IMR-90 (cell line): ENCODE results near the gene ZNF654. TPM values are rescaled to one million over a fixed set of nuclear protein-coding genes. Genes with fewer than 3 reads are reported as not detected.
A peak's percentile ranks its signal among the peaks of the same experiment; 100 is the strongest.

ENCODE experiments used
- ATAC-seq: fragments of 200-7000 bp; cut with Tn5 transposase; 2 replicates; pipeline ENCODE4 v1.9.1; 2020; ENCODE audit warnings: low read depth, mild to moderate bottlenecking, moderate library complexity
- BruUV-seq: library from RNA; stranded (reverse); fragments of 400-500 nt; replicated peaks from 2 replicates; lab custom pipeline; 2021; lab: Mats Ljungman, UMichigan
- CTCF ChIA-PET: fragments of 300-600 bp; formaldehyde crosslinking; extraction: SDS; loops from one replicate; lab custom pipeline; 2021; ENCODE audit warnings: antibody characterized with exemption; lab: Yijun Ruan, JAX
- POLR2A ChIA-PET: fragments of 300-600 bp; sonication (Branson Sonifier 250); formaldehyde crosslinking; loops from one replicate; lab custom pipeline; 2022; ENCODE audit warnings: antibody characterized with exemption; ENCODE audit not compliant: unreplicated experiment; lab: Charles Lee
- DNase-seq: peaks from one replicate; pipeline ENCODE4 v3.0.0; 2013
- H2AFZ ChIP-seq: replicated peaks from 2 replicates; pipeline ENCODE3; 2013; ENCODE audit warnings: low read length, mild to moderate bottlenecking; ENCODE audit not compliant: poor library complexity
- H2AK5ac ChIP-seq: 2 replicates; pipeline ENCODE4 v1.6.1; 2013; ENCODE audit warnings: low read depth, low read length, inconsistent platforms
- H2AK9ac ChIP-seq: replicated peaks from 2 replicates; pipeline ENCODE3; 2013; ENCODE audit warnings: mild to moderate bottlenecking, low read depth, low read length, moderate library complexity; ENCODE audit not compliant: poor library complexity
- H2BK120ac ChIP-seq: 2 replicates; pipeline ENCODE4 v1.6.1; 2013; ENCODE audit warnings: low read depth, low read length, inconsistent platforms
- H2BK15ac ChIP-seq: 3 replicates; pipeline ENCODE4 v1.6.1; 2013; ENCODE audit warnings: low read depth, low read length, inconsistent platforms
- H2BK20ac ChIP-seq: 2 replicates; pipeline ENCODE4 v1.6.1; 2013; ENCODE audit warnings: low read depth, mild to moderate bottlenecking, inconsistent platforms, low read length, moderate library complexity
- H2BK5ac ChIP-seq: 2 replicates; pipeline ENCODE4 v1.6.1; 2013; ENCODE audit warnings: mild to moderate bottlenecking, low read depth, low read length, inconsistent platforms; ENCODE audit not compliant: poor library complexity, severe bottlenecking
- H3K14ac ChIP-seq: replicated peaks from 2 replicates; pipeline ENCODE4 v1.6.1; 2013; ENCODE audit warnings: low read depth, low read length, inconsistent platforms
- H3K18ac ChIP-seq: 2 replicates; pipeline ENCODE4 v1.6.1; 2013; ENCODE audit warnings: low read depth, low read length, control low read depth
- H3K23ac ChIP-seq: 2 replicates; pipeline ENCODE4 v1.6.1; 2013; ENCODE audit warnings: low read depth, low read length, inconsistent platforms
- H3K27ac ChIP-seq: 2 replicates; pipeline ENCODE4 v1.5.1; 2013; ENCODE audit warnings: mild to moderate bottlenecking, control low read depth, low read length; ENCODE audit not compliant: insufficient read depth
- H3K27me3 ChIP-seq: 2 replicates; pipeline ENCODE4 v1.6.1; 2013; ENCODE audit warnings: low read length; ENCODE audit not compliant: control insufficient read depth, insufficient read depth
- H3K36me3 ChIP-seq: 2 replicates; pipeline ENCODE4 v1.6.1; 2013; ENCODE audit warnings: low read length, mixed read lengths; ENCODE audit not compliant: control insufficient read depth, insufficient read depth
- H3K4ac ChIP-seq: 2 replicates; pipeline ENCODE4 v1.6.1; 2013; ENCODE audit warnings: low read depth, low read length, inconsistent platforms
- H3K4me1 ChIP-seq: 2 replicates; pipeline ENCODE4 v1.6.1; 2013; ENCODE audit warnings: low read length, mixed read lengths; ENCODE audit not compliant: control insufficient read depth, insufficient read depth
- H3K4me2 ChIP-seq: 2 replicates; pipeline ENCODE4 v1.6.1; 2013; ENCODE audit warnings: low read depth, mild to moderate bottlenecking, control low read depth, low read length, moderate library complexity
- H3K4me3 ChIP-seq: 2 replicates; pipeline ENCODE4 v1.5.1; 2013; ENCODE audit warnings: low read depth, mild to moderate bottlenecking, control low read depth, low read length, moderate library complexity; ENCODE audit not compliant: insufficient read depth
- H3K56ac ChIP-seq: 2 replicates; pipeline ENCODE4 v1.6.1; 2013; ENCODE audit warnings: low read length, inconsistent platforms; ENCODE audit not compliant: insufficient read depth; ENCODE audit errors: extremely low read depth
- H3K79me1 ChIP-seq, 2 experiments: 2 replicates each; pipeline ENCODE4 v1.6.1; 2013; ENCODE audit warnings: low read length in 2 of 2, inconsistent platforms in 1 of 2, low read depth in 1 of 2
- H3K9ac ChIP-seq: 2 replicates; pipeline ENCODE4 v1.6.1; 2013; ENCODE audit warnings: low read depth, low read length, control low read depth
- H3K9me1 ChIP-seq: 2 replicates; pipeline ENCODE4 v1.6.1; 2013; ENCODE audit warnings: low read length, inconsistent platforms; ENCODE audit not compliant: insufficient read depth
- H3K9me3 ChIP-seq: 2 replicates; pipeline ENCODE4 v1.6.1; 2013; ENCODE audit warnings: low read length; ENCODE audit not compliant: control insufficient read depth, insufficient read depth
- H4K20me1 ChIP-seq: 2 replicates; pipeline ENCODE4 v1.6.1; 2013; ENCODE audit warnings: low read length, inconsistent platforms; ENCODE audit not compliant: insufficient read depth
- H4K5ac ChIP-seq: 2 replicates; pipeline ENCODE4 v1.6.1; 2013; ENCODE audit warnings: mild to moderate bottlenecking, low read depth, low read length, control low read depth
- H4K8ac ChIP-seq, 2 experiments: 2 replicates each; pipeline ENCODE4 v1.6.1; 2013; ENCODE audit warnings: low read depth in 2 of 2, low read length in 2 of 2, control low read depth in 1 of 2, inconsistent platforms in 1 of 2
- H4K91ac ChIP-seq: 2 replicates; pipeline ENCODE4 v1.6.1; 2013; ENCODE audit warnings: low read depth, low read length, inconsistent platforms; ENCODE audit not compliant: insufficient read depth
- CEBPB ChIP-seq: IDR thresholded peaks from 2 replicates; pipeline ENCODE4 v1.6.1; 2012; ENCODE audit warnings: low read depth, low read length, improper control_type of control experiment
- POLR2A ChIP-seq: IDR thresholded peaks from 2 replicates; pipeline ENCODE4 v1.6.1; 2012; ENCODE audit warnings: mild to moderate bottlenecking, low read depth, low read length
- WGBS, 2 experiments: methylation state at CpG; one replicate each; pipeline versions ENCODE4 v1.1.5 to v1.1.7; 2013; ENCODE audit warnings: missing lambda C conversion rate in 2 of 2; ENCODE audit not compliant: insufficient read length in 1 of 2; ENCODE audit errors: extremely low coverage in 2 of 2; 5-methylcytosine and 5-hydroxymethylcytosine counted together
- dilution Hi-C: fragments of 300-500 bp; cut with HindIII; formaldehyde crosslinking; loops from one replicate; pipeline ENCODE4 v1.14.3; 2018; ENCODE audit warnings: low sequenced_read_pairs; ENCODE audit not compliant: unreplicated experiment
- in situ Hi-C: fragments of 300-500 bp; cut with MboI; formaldehyde crosslinking; loops from 3 replicates; pipeline ENCODE4 v1.14.3; 2019; ENCODE audit warnings: low sequenced_read_pairs, inconsistent platforms, mixed read lengths
- intact Hi-C: fragments of 100-400 bp; cut with micrococcal nuclease; formaldehyde crosslinking; loops from 2 replicates; pipeline ENCODE4 v1.10.0; 2022
- polyA plus RNA-seq, 3 experiments: library from polyadenylated mRNA; depleted of rRNA; stranded (reverse); fragments of >200 nt; gene quantifications; 2 replicates each; pipeline ENCODE4 v1.2.3, GENCODE V29; 2012; ENCODE audit warnings: low replicate concordance in 1 of 3
- total RNA-seq: library from RNA; depleted of rRNA; stranded (reverse); fragments of >200 nt; gene quantifications from 2 replicates; pipeline ENCODE4 v1.2.3, GENCODE V29; 2012

Gene ZNF654
- total and polyA plus RNA-seq, 2 of the 4 experiments (the other 2 are of a cell fraction), result 3.3 to 11.5 TPM

DNA sequence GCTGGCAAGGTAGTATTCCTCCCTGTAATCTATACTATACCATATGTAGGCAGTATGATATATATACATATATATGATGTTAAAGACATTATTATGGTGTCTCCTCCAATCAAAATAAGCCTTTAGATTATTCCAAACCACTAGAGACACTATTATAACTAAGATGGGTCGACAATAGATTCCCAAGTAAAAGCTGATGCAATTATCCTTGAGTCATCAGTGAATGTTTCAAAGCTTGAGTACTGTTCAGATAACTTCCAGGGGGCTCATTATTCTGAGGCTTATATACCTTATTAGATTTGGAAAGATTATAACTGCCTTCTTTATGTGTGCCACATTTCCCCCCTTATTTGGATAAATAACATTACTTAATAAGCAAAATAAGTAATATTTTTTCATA lies 78.8 kb downstream of the ZNF654 start:
- TF ChIP-seq POLR2A (no peak), CEBPB (peak; percentile 82)
- H3K27ac ChIP-seq, result no peak overlapping the region
- no peak overlapping the region for H3K14ac ChIP-seq
- no peak overlapping the region for H2AK5ac ChIP-seq
- no peak overlapping the region for H2AFZ ChIP-seq
- H3K27me3 ChIP-seq, result no peaks in the 10 kb centered on the region
- peaks cover 3% of the 10 kb centered on the region for H3K4me1 ChIP-seq
- ChIA-PET CTCF (no interaction called here), POLR2A (no interaction called here)
- H3K4me2 ChIP-seq, result no peak overlapping the region
- H4K8ac ChIP-seq, result peak overlapping the region in 1 of 2 experiments; percentile 29; a peak in 1 of 4 replicates
- no peaks in the 10 kb centered on the region for H3K9me1 ChIP-seq
- no CpG with 5 or more reads among the region's 1 CpG for WGBS, 2 experiments
- H4K91ac ChIP-seq, result no peak overlapping the region
- dilution Hi-C loops (no loop called here), in situ Hi-C loops (loop anchor here (25.0 kb wide), 1 partner anchor 1151 kb away; the partner anchor contains the start of gene VGLL3), intact Hi-C loops (no loop called here)
- H3K23ac ChIP-seq, result no peak overlapping the region
- H2AK9ac ChIP-seq, result no peak overlapping the region
- ATAC-seq (no peak), DNase-seq (peak; percentile 62)
- no peak overlapping the region for H3K18ac ChIP-seq
- no peak overlapping the region for H3K4me3 ChIP-seq
- no peak overlapping the region for H2BK15ac ChIP-seq
- H3K9ac ChIP-seq, result no peak overlapping the region
- H3K56ac ChIP-seq, result no peak overlapping the region
- H4K5ac ChIP-seq, result no peak overlapping the region
- H2BK120ac ChIP-seq, result no peak overlapping the region
- H3K36me3 ChIP-seq, result peaks cover 12% of the 10 kb centered on the region
- no peak overlapping the region for H3K4ac ChIP-seq
- peaks cover 9 to 12% of the 10 kb centered on the region in 2 experiments; a peak in 3 of 4 replicates for H3K79me1 ChIP-seq
- BruUV-seq, result no TSS peak
- H2BK20ac ChIP-seq, result no peak overlapping the region
- H4K20me1 ChIP-seq, result no peaks in the 10 kb centered on the region
- no peaks in the 10 kb centered on the region for H3K9me3 ChIP-seq
- H2BK5ac ChIP-seq, result no peak overlapping the region
